ENCODE data around the gene CUL3.

CUL3 gene

GRCh38 chr2:224580248-224580647 is 4.9 kb downstream of the CUL3 start:
- no peak for DNase-seq (ENCODE audit: low read depth)

GRCh38 chr2:224579411-224579810 is 5.8 kb downstream of the CUL3 start:
- DNase-seq (ENCODE audit: low read depth), result no peak

GRCh38 chr2:224577541-224577940 is 7.6 kb downstream of the CUL3 start:
- no peak for DNase-seq (ENCODE audit: low read depth)

- no peak for DNase-seq (ENCODE audit: low read depth)
These were observed 9.0 kb downstream of the CUL3 start for GRCh38 chr2:224576088-224576715.

GRCh38 chr2:224574423-224575084 is 10.6 kb downstream of the CUL3 start:
- no peak for DNase-seq (ENCODE audit: low read depth)

GRCh38 chr2:224573724-224574123 is 11.4 kb downstream of the CUL3 start:
- no peak for DNase-seq (ENCODE audit: low read depth)

- no peak for DNase-seq (ENCODE audit: low read depth)
These were observed 12.8 kb downstream of the CUL3 start for GRCh38 chr2:224572338-224572737.

GRCh38 chr2:224570328-224570993 is 14.7 kb downstream of the CUL3 start:
- no peak for DNase-seq (ENCODE audit: low read depth)

- DNase-seq (ENCODE audit: low read depth), result no peak
These were observed 15.5 kb downstream of the CUL3 start for GRCh38 chr2:224569654-224570053.

- DNase-seq (ENCODE audit: low read depth), result no peak
These were observed 19.6 kb downstream of the CUL3 start for GRCh38 chr2:224565452-224566035.

GRCh38 chr2:224563537-224563936 is 21.6 kb downstream of the CUL3 start:
- DNase-seq (ENCODE audit: low read depth), result no peak

- DNase-seq (ENCODE audit: low read depth), result no peak
These were observed 22.3 kb downstream of the CUL3 start for GRCh38 chr2:224562831-224563230.

- DNase-seq (ENCODE audit: low read depth), result no peak
These were observed 23.7 kb downstream of the CUL3 start for GRCh38 chr2:224561234-224562005.

- no peak for DNase-seq (ENCODE audit: low read depth)
These were observed 24.6 kb downstream of the CUL3 start for GRCh38 chr2:224560549-224560948.

- no peak for DNase-seq (ENCODE audit: low read depth)
These were observed 27.6 kb downstream of the CUL3 start for GRCh38 chr2:224557610-224558009.

- no peak for DNase-seq (ENCODE audit: low read depth)
These were observed 28.8 kb downstream of the CUL3 start for GRCh38 chr2:224556381-224556780.

- DNase-seq (ENCODE audit: low read depth), result no peak
These were observed 29.3 kb downstream of the CUL3 start for GRCh38 chr2:224555823-224556366.

GRCh38 chr2:224552771-224553170 is 32.4 kb downstream of the CUL3 start:
- DNase-seq (ENCODE audit: low read depth), result no peak

- no peak for DNase-seq (ENCODE audit: low read depth)
These were observed 33.5 kb downstream of the CUL3 start for GRCh38 chr2:224551693-224552092.

- DNase-seq (ENCODE audit: low read depth), result no peak
These were observed 38.2 kb downstream of the CUL3 start for GRCh38 chr2:224546926-224547325.

- no peak for DNase-seq (ENCODE audit: low read depth)
These were observed 39.1 kb downstream of the CUL3 start for GRCh38 chr2:224545884-224546644.
